Common myeloid progenitor, CD34-positive (primary cell): ENCODE results near the gene MEAF6.

ENCODE experiments used
- CTCF ChIA-PET: fragments of 350-600 bp; sonication (Branson Sonifier 250); formaldehyde crosslinking; loops from one replicate; lab custom pipeline; 2021; ENCODE audit warnings: antibody characterized with exemption; lab: Charles Lee
- POLR2A ChIA-PET: fragments of 350-600 bp; sonication (Branson Sonifier 250); formaldehyde crosslinking; loops from one replicate; lab custom pipeline; 2021; ENCODE audit warnings: antibody characterized with exemption; lab: Charles Lee
- DNase-seq, 3 donors: peaks; one replicate each; pipeline versions ENCODE4 v3.0.0 to v3.0.0-alpha.2; 2013
- H3K27ac ChIP-seq, 2 experiments: 1 replicate in 1 of 2; 2 replicates in 1 of 2; pipeline ENCODE4 v1.7.0; 2013; ENCODE audit warnings: inconsistent platforms in 2 of 2, low read length in 2 of 2, mild to moderate bottlenecking in 2 of 2, low read depth in 1 of 2, moderate library complexity in 1 of 2; ENCODE audit not compliant: severe bottlenecking in 2 of 2, insufficient read depth in 1 of 2, poor library complexity in 1 of 2
- H3K27me3 ChIP-seq, 5 experiments: replicated peaks in 2 of 5; 1 replicate in 3 of 5; 2 replicates in 2 of 5; pipeline versions ENCODE4 v1.6.1 to v1.7.0; 2013; ENCODE audit warnings: low read length in 4 of 5, mild to moderate bottlenecking in 2 of 5, moderate library complexity in 2 of 5, inconsistent platforms in 1 of 5; ENCODE audit not compliant: insufficient read depth in 5 of 5, control insufficient read depth in 4 of 5
- H3K36me3 ChIP-seq, 4 experiments: 1 replicate in 2 of 4; 2 replicates in 2 of 4; pipeline versions ENCODE4 v1.6.1 to v1.7.0; 2013; ENCODE audit warnings: low read length in 3 of 4, control low read depth in 1 of 4, mild to moderate bottlenecking in 1 of 4; ENCODE audit not compliant: control insufficient read depth in 4 of 4, insufficient read depth in 4 of 4
- H3K4me1 ChIP-seq, 4 experiments: 1 replicate in 3 of 4; 2 replicates in 1 of 4; pipeline versions ENCODE4 v1.6.1 to v1.7.1; 2013; ENCODE audit warnings: low read length in 3 of 4, mild to moderate bottlenecking in 3 of 4, control low read depth in 1 of 4, inconsistent platforms in 1 of 4, moderate library complexity in 1 of 4; ENCODE audit not compliant: control insufficient read depth in 4 of 4, insufficient read depth in 4 of 4; ENCODE audit errors: control extremely low read depth in 1 of 4
- H3K4me3 ChIP-seq, 7 experiments: 1 replicate in 4 of 7; 2 replicates in 3 of 7; pipeline versions ENCODE4 v1.5.1 to v1.7.0; 2013; ENCODE audit warnings: mild to moderate bottlenecking in 7 of 7, low read length in 6 of 7, moderate library complexity in 6 of 7, inconsistent platforms in 2 of 7, low read depth in 2 of 7, control low read depth in 1 of 7; ENCODE audit not compliant: insufficient read depth in 4 of 7, control insufficient read depth in 1 of 7; ENCODE audit errors: extremely low read depth in 1 of 7
- H3K9me3 ChIP-seq, 5 experiments: 1 replicate in 4 of 5; 2 replicates in 1 of 5; pipeline versions ENCODE4 v1.6.1 to v1.7.1; 2013; ENCODE audit warnings: low read length in 4 of 5, mild to moderate bottlenecking in 2 of 5, inconsistent platforms in 1 of 5, low read depth in 1 of 5, moderate library complexity in 1 of 5; ENCODE audit not compliant: control insufficient read depth in 4 of 5, insufficient read depth in 2 of 5; ENCODE audit errors: control extremely low read depth in 1 of 5
- WGBS: methylation state at CpG from one replicate; pipeline ENCODE4 v1.1.5; 2013; ENCODE audit not compliant: insufficient coverage; 5-methylcytosine and 5-hydroxymethylcytosine counted together

Gene MEAF6

DNA sequence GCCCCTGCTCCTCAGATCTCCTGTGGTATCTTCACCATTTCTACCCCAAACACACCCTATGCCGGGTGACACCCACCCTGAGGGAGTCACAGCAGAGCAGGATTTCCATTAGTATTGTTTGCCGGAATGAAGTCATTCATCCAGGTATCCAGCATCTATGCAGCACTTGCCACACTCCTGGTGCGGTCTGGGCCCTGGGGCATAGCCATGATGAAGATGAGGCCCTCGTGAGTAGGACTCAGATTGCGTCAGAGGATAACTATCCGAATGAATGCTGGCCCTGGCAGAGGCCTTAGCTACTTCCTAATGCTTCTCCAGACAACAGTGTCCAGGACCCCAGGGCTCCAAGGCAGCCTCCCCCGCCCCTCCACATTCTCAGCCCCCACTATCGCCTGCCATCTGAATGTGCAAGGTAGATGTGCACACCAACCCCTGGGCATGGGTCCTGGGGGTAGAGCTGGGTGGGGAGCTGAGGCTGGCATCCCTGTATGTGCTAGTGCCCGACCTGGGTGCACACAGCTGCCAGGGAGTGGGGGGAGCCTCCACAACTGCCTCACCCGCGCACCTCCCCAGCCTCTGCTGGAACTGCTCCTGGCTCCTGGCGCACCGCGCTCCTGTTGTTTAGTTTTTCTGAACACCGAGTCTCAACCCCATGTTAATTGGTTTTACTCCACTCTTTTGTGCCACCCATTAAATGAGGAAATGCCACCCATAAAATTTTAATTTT lies 65.7 kb downstream of the MEAF6 start:
- WGBS, result 92% methylated on average over 13 of the region's 15 CpGs
- Histone ChIP-seq H3K27me3 (no peaks in the 10 kb centered on the region), H3K9me3 (no peaks in the 10 kb centered on the region), H3K4me3 (no peak overlapping the region), H3K4me1 (peaks cover 0 to 17% (median 15%) of the 10 kb centered on the region in 4 experiments), H3K36me3 (peaks cover 0 to 2% (median 0%) of the 10 kb centered on the region in 4 experiments), H3K27ac (no peak overlapping the region)
- POLR2A ChIA-PET, result interaction anchor here (0.6 kb wide), 1 partner anchor 407 kb away, joined by 3 read pairs; no protein-coding TSS in a partner anchor
- CTCF ChIA-PET, result interaction anchor here (0.6 to 14.6 kb wide), 5 partner anchors 14 to 358 kb away, joined by 3 to 243 read pairs (median 16); partner anchors contain the start of gene ZC3H12A
- DNase-seq, result no peak

DNA sequence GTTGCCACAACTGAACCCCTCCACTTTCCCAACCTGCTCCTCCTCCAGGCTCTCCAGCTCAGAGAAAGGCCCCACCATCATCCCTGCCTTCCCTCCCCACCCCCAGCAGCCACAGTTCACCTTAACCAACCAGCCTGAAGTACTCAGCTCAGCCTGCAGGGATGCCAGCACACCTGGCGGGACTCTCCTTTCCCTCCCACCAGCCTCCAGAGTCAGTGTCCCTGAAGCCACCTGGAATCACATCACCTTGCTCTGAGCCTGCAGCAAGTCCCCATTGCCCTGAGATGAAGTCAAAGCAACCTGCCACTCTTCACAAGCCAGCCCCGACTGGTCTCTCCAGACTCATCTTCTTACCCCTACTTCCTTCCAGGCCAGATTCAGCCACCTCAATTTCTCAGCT lies 66.4 kb downstream of the MEAF6 start:
- no peak for DNase-seq
- Histone ChIP-seq H3K27ac (no peak overlapping the region), H3K27me3 (no peaks in the 10 kb centered on the region), H3K9me3 (no peaks in the 10 kb centered on the region), H3K4me3 (no peak overlapping the region), H3K4me1 (peaks cover 0 to 17% (median 15%) of the 10 kb centered on the region in 4 experiments), H3K36me3 (no peaks in the 10 kb centered on the region)
- 100% methylated on average over 2 of the region's 2 CpGs for WGBS
- ChIA-PET POLR2A (interaction anchor here (0.6 kb wide), 1 partner anchor 1354 kb away, joined by 3 read pairs; no protein-coding TSS in a partner anchor), CTCF (interaction anchor here (3.1 to 14.6 kb wide), 3 partner anchors 13 to 44 kb away, joined by 16 to 243 read pairs (median 146); partner anchors contain the start of gene ZC3H12A)

DNA sequence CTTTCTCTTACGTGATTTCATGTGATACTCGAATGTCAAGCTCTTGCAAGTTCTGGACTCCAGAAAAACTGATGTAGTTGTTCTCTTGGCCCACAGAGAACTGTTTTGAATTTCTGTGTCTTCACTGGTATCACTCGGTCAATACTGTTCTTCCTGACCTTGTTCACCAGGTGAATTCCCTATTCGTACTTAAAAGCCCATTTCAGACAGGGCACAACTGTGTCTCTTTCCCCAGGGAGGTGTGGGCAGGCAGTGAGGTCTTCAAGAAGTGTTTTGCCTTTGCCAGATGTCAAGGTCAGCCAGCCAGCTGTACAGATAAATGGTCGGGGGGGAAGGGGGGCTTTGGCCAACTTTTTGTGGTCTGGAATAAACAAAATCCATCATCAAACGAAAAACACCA lies 67.7 kb downstream of the MEAF6 start:
- CTCF ChIA-PET, result interaction anchor here (14.6 kb wide), 1 partner anchor 46 kb away, joined by 243 read pairs; no protein-coding TSS in a partner anchor
- no peaks in the 10 kb centered on the region for H3K9me3 ChIP-seq
- peaks cover 0 to 17% (median 15%) of the 10 kb centered on the region in 4 experiments for H3K4me1 ChIP-seq
- H3K27ac ChIP-seq, result no peak overlapping the region
- no peak for DNase-seq
- no peaks in the 10 kb centered on the region for H3K27me3 ChIP-seq
- no peaks in the 10 kb centered on the region for H3K36me3 ChIP-seq
- POLR2A ChIA-PET, result no interaction called here
- no peak overlapping the region for H3K4me3 ChIP-seq
- WGBS, result 90% methylated on average over 5 of the region's 6 CpGs

DNA sequence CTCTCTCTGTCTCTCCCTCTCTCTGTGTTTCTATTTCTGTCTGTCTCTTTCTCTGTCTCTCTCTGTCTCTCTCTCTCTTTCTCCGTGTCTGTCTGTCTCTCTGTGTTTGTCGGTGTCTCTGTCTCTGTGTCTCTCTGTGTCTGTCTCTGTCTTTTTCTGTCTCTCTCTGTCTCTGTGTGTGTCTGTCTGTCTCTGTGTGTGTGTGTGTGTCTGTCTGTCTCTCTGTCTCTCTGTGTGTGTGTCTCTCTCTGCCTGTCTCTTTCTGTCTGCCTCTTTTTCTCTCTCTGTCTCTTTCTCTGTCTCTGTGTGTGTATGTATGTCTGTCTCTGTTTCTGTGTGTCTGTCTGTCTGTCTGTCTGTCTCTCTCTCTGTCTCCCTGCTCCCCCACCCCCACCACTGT lies 71.9 kb downstream of the MEAF6 start:
- no peak overlapping the region for H3K27ac ChIP-seq
- no peaks in the 10 kb centered on the region for H3K9me3 ChIP-seq
- ChIA-PET CTCF (no interaction called here), POLR2A (no interaction called here)
- no CpG with 5 or more reads among the region's 2 CpGs for WGBS
- no peaks in the 10 kb centered on the region for H3K4me1 ChIP-seq
- H3K4me3 ChIP-seq, result no peak overlapping the region
- no peak for DNase-seq
- no peaks in the 10 kb centered on the region for H3K36me3 ChIP-seq
- no peaks in the 10 kb centered on the region for H3K27me3 ChIP-seq
